Fibroblast of skin of left quadriceps (primary cell): ENCODE results near the gene ASZ1.

Source experiments
- DNase-seq, 2 experiments: peaks; one replicate each; pipeline ENCODE4 v3.0.0-alpha.2; 2013; ENCODE audit warnings: low read depth in 2 of 2

ASZ1 gene

GRCh38 chr7:117401293-117402002 lies 25.8 kb downstream of the ASZ1 start:
- DNase-seq: no peak

DNA sequence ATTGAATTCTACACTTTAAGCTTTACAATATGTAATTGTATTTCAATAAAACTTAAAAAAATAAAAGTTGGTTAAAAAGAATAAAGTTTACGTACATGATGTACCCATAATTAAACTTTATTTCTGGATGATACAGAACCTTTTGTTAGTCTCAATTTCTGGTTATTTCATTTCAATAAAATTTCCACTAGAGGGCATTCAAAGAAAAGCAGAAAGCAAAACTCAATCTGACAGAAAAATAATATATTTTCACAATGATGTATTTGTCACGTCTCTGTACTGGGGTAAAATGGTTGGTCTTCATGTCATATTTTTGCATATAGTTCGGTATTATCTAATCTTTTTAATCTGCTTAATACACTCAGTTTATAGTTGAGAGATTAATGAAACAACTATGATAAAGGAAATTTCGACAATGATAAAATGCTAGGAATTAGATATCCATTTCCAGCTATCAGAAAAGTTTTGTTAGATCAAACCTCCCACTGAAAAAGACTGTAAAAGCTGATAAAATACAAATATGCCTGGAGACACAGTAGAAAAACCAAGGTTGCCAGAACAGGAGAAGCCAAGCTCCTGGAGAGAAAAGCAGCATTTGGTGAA lies 27.4 kb downstream of the ASZ1 start:
- no peak for DNase-seq

DNA sequence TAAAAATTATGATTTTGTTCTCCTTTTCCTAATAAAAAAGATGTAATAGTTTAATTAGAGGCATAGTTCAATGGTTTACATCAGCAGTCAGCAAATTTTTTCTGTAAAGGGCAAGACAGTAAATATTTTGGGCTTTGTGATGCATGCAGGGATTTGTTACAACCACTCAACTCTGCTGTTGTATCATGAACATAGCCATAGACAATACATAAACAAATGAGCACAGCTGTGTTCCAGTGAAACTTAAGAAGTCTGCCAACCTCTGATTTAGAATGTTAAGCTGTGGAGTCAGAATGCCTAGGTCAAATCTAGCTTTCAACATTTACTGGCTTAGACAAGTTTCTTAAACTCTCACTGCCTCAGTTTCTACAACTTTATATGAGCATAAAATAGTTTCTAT lies 31.6 kb downstream of the ASZ1 start:
- no peak for DNase-seq

DNA sequence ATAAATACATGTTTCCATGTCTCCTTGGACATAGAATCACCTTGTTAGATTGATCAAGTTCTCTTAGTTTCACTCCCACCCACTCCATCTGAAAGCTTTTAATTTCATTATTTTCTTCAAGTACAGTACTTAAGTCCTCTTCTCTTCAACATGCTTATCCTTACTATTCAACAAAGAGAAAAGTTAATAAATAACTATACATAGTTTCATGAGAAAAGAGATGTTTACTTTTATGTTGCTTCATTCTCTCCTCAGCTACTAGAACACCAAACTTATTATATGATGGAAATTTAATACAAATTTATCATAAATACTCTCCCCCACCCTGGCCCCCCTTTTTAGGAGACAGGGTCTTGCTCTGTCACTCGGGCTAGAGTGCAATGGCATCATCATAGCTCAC lies 33.5 kb downstream of the ASZ1 start:
- DNase-seq: no peak

DNA sequence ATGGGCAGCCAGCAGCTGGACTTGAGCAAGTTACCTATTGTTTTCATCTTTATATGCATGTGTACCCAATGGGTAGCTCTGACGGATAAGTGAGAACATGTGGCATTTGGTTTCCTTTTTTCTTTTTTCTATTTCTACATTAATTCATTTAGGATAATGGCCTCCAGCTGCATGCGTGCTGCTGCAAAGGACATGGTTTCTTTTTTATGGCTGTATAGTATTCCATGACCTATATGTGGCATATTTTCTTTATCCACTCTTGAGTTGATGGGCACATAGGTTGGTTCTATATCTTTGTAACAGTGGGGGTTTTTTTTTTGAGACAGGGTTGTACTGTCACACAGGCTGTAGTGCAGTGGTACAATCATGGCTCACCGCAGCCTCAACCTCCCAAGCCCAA lies 37.4 kb downstream of the ASZ1 start:
- DNase-seq: no peak

DNA sequence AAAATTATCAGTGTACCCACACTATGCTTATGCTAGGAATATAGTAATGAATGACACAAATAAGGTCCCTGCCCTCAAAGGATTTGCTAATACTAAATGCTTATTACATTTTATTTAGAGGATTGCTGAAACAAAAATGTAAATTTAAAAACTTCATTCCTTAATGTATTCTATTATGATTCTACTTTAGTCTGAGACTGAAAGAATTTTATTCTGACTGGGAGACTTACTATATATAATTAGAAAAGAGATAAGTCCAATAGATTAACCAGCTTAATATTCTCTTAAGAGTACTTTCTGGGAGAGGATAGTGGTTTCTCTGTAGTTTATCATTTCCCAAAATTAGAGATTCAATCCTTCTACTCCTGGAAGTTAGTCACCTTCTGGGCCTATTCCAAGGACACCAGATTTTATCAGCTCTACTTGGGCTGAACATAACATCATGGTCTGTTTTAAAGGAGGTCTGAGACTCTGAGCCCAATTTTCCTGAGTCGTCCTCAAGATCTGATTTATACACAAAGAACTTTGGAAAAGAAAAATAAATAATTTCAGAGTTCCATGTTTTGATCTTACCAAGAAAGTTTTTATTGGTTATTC lies 41.1 kb downstream of the ASZ1 start:
- peak in 1 of 2 experiments; percentile 21 for DNase-seq

DNA sequence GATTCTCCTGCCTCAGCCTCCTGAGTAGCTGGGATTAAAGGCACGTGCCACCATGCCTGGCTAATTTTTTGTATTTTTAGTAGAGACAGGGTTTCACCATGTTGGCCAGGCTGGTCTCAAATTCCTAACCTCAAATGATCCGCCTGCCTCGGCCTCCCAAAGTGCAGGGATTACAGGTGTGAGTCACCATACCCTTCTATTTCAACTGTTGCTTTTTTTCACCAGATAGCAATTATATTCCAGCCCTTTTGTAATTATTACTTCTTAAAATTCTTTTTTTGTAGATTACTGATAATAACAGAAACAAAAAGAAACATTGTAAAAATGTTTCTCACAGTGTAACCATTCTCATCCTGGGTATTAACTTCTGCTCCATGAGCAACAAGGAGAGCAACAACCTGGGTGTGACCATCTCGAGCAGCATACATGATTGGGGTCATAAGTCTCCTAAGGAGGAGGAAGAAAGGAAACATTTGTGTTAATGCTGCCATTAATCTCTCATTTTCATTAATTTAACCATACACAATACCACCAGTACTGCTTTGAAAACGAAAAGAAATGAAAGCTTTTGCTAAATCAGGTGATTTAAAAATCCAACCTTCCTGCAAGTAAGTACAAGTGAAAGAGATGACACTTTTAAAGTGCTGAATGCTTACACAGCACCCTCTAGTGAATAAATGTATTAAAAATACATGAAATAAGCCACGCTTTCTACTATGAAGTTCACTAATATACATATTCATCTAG lies 41.8 kb downstream of the ASZ1 start:
- peak in 1 of 2 experiments; percentile 16 for DNase-seq

GRCh38 chr7:117384688-117385362 lies 42.5 kb downstream of the ASZ1 start:
- peak in 1 of 2 experiments; percentile 9 for DNase-seq

DNA sequence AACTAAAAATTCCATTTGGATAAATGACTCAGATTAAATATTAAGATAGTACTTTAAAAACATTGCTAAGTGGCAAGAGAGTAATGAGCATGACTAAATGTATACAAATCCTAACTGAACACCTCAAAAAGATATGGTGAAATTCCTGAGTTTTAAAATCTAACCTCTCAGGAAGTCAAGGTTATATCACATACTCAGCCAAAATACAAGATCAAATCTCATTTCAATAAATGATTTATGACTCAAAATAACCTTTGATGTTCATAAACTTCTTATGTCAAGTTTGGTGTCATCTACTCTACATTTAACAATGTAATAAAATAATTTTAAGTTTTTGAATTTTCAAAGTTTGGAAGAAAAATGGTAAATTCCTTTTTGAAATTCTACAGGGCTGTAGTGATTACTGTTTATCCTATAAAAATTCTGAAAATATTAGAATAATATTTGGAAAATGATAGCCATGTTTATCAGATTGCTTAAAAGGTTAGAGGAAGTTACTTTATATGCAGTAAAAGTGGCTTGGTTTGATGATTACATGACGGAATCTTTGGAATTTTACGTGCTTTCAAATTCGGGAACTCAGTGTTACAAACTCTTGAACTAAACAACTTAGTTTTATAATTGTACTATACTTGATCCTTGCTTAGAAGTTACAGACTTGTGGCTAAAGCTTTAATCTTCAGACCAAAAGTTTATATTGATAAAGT lies 43.7 kb downstream of the ASZ1 start:
- DNase-seq: no peak

DNA sequence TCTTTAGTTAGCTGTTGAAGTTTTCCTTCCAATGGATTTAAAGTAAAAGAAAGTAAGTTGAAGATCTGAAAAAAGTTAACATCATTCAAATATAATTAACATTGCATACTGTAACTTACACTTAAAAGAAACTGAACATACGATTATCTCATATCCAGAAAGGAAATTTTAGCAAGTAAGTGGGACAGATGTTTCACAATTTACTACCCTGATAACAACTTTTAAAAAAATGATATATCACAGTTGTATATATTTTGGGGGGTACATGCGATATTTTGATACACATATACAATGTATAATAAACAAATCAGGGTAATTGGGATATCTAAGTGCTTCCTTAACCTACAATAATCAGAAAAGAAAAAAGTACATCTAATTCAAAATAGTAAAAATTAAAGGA lies 44.2 kb downstream of the ASZ1 start:
- no peak for DNase-seq

DNA sequence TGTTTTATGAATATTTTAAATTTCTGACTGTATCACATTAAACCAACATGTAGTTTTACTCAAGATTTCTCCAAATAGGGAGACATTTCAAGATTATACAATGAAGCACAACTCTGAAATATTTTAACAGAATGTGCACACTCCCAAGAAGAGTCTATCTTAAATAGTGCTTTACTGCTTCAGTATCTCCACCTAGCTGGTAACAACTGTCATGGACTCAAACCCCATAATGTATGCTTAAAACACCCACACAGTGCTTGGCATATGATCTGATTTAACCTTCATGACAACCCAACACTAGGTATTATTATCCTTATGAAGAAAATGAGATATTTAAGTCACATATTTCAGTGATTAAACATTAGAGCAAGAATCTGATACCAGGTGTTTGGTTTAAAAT lies 45.9 kb downstream of the ASZ1 start:
- no peak for DNase-seq

DNA sequence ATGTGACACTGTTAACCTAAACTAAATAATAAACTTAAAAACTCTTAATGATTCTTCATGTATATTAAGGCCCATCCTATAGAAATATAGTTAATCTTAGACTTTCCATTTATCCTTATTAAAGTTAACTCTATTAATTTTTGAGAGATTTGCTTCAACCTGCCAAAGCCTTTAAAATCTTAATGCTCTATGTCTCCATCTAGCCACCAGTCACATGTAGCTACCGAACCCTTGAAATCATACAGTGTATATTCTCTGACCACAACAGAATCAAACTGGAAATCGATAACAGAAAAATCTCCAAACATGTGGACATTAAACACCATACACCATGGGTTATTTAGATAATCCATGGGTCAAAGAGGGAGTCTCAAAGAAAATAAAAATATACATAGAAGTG lies 51.9 kb downstream of the ASZ1 start:
- DNase-seq: no peak

DNA sequence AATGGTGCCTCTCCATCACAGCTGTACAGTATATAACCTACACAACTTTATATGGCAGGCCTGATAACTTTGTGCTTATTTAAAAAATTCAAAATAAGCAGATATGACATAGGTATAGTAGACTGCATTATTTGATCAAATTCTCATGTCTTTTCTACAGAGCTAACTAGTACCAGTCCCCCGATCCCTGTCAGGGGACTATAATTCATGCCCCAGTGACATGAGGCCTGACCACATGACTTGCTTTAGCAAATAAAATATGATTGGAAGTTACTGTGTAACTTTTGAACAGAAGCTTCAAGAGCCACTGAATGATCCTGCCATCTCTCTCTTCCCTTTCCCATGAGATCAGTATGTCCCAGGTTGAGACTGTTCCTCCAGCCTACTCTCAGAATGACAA lies 55.2 kb downstream of the ASZ1 start:
- no peak for DNase-seq

DNA sequence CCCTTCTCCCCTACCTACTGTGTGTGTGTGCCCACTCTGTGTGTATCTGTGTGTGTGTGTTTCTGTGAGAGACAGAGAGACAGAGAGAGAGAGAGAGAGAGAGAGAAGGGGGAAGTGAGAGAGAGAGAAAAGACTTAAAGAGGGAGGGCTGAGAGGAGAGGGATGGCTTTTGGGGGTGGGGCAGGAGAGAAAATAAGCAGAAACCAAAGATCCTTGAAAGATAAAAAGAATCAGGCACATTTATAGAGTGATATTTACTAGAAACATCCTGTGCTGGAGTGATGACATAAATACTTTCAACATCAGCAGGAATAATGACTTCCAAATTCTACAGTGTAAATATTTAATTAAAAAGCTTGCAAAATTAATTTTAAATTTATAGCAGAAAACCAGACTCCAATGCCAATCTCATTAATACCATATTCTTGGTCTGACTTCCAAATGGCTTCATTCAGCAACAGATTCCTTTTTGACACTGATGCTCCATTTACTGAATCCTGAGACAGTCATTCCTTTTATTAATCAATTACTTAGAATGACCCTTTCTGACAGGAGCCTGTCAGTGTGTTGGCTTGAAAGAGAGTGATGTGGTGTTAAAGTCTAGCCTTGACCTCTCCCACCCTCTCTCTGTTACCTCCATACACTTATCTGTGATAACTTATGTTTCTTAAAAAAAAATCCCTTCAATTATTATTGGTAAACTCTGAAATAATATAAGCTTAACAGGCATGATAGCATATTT lies 62.8 kb downstream of the ASZ1 start:
- DNase-seq: no peak

GRCh38 chr7:117362294-117362888 lies 64.9 kb downstream of the ASZ1 start:
- no peak for DNase-seq

DNA sequence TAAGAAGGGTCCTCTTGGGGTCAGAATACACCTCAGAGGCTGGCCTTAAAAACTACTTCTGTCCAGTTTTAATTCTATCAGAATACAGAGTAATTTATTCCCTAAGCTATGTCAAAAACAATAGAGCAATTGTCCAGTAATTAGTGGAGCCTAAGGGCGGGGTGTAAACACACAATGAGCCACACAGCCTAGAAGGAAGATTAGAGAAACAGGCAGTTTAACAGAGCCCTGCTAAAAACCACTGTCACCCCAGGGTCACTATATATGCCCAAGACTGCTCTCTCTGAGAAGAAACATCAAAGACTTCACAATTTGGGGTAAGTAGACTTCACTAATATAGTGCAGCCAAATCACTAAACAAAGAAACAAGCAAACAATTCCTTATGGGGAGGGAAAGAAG lies 77.3 kb downstream of the ASZ1 start:
- DNase-seq: no peak

DNA sequence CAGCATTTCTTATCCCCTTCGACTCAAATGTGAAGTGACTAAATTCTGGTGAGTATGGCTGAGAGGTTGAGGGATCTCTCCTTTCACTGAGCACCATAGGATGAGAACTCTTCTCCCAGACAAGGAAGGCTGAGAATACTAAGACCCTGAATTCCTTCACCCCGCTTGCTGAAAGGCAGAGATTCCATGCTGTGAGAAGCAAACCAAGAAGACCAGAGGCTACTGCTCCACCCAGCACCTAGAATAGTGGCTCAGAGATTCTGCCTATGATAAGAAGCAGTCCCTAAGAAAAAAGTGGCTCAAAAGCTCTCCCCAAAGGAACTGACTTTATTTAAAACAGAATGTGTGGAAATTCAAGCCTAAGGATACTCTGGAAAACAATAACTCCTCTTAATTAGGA lies 77.7 kb downstream of the ASZ1 start:
- DNase-seq: no peak

DNA sequence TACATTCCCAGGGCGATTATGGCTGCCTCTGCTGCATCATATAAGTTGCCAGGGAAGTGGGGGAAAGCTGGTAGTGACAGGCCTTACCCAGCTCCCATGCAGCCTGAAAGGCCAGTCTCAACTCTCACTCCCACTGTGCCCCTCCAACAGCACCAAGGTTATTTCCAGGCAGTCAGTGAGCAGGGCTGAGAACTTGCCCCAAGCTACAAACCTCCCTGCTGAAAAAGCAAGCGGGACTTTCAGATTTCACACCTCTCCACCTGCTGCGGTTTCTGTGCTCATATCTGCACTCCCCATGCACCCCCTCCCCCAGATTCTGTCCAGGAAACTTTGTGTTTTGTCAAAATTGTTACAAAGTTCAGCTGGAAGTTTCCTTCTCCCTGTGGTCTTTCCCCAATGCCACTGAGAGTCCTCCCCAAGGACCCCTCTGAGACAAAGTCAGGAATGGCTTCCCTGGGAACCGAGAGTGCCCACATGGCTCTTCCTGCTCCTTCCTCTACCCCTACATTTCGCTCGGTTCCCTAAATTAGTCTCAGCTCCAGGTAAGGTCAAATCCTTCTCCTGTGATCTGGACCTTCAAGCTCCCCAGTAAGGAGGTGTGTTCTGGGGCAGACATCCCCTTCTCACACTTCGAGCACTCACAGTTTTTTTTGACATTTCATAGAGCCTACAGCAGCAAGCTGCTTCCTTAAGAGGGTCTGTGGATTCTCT lies 79.2 kb downstream of the ASZ1 start:
- no peak for DNase-seq

DNA sequence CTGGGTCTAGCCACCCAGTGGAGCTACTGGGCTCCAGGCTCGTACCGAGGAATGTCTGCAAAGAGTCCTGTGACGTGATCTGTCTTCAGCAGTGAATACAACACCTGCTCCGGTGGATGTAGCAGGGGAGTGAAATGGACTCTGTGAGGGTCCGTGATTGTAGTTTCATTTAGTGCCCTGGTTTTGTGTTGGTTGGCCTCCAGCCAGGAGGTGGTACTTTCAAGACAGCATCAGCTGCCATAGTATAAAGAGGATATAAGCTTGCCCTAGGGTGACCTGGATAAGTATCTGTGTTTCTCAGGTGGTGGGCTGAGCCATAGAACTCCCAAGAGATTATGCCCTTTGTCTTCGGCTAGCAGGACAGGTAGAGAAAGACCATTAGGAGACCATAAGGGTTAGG lies 79.8 kb downstream of the ASZ1 start:
- DNase-seq: no peak

- DNase-seq: no peak
These were observed 81.1 kb downstream of the ASZ1 start for GRCh38 chr7:117346161-117346560.
